Jurkat, Clone E6-1 (cell line): ENCODE results near the gene IFT81.
"Not testable (repeated sequence)": the region's sequence is repeated elsewhere in the genome, so short reads cannot be mapped to it uniquely, and the experiment has no call there.

Source experiments
- DNase-seq: peaks from one replicate; pipeline ENCODE4 v3.0.0-alpha.2; 2011; ENCODE audit warnings: low read depth, low spot score
- H3K4me3 ChIP-seq: 2 replicates; pipeline ENCODE4 v1.5.1; 2011; ENCODE audit warnings: mild to moderate bottlenecking, low read length, control low read depth, moderate library complexity

Gene IFT81

DNA sequence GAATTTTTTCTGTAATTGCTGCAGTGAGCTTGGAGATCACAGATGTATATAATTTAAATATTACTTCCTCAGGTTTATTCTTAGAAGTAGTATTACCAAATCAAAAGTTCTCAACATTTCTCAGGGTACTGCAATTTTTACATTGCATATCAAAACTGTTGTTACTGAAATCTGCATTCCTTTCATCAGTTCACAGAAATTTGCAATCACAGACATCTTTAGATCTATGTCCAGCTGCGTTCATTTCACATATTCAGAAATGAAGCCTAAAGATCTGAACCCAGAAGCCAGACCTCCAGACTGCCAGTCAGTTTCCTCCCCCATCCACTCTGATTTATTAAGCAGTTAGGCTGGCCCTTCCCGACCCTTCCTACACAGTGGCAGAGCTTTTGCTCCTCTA lies 18.2 kb upstream of the IFT81 start:
- DNase-seq, result no peak
- H3K4me3 ChIP-seq, result no peak overlapping the region

DNA sequence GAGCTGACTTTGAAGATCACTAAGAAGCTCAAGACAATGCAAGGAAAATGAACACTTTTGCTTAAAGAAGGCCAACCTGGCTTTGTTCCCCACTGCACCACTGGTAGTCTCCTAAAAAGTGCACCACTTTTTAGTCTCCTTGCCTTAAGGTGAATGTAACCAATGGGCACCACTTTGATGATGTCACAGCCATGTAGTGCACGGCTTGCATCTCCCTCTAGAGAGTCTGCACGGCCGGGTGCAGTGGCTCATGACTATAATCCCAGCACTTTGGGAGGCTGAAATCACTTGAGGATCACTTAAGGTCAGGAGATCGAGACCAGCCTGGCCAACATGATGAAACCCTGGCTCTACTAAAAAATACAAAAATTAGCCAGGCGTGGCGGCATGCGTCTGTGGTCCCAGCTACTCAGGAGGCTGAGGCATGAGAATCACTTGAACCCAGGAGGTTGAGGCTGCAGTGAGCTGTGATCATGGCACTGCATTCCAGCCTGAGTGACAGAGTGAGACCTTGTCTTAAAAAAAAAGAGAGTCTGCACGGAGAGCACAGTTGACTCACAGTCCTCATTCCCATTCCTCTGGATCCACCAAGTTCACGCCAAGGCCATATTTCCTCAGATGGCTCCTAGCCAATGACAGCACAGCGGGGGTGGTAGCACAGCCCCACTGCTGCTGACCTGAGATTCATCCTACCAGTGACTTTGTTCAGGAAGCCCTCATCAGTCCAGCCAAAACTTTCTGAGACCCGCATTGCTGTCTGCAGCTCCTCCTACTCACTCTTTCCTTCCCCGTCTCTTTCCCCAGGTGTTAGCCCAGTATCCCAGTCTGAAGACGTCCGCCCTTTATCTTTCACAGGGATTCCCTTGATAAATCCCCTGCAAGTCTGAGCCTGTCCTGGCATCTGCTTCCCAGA lies 16.5 kb upstream of the IFT81 start:
- H3K4me3 ChIP-seq, result no peak overlapping the region
- no peak for DNase-seq

DNA sequence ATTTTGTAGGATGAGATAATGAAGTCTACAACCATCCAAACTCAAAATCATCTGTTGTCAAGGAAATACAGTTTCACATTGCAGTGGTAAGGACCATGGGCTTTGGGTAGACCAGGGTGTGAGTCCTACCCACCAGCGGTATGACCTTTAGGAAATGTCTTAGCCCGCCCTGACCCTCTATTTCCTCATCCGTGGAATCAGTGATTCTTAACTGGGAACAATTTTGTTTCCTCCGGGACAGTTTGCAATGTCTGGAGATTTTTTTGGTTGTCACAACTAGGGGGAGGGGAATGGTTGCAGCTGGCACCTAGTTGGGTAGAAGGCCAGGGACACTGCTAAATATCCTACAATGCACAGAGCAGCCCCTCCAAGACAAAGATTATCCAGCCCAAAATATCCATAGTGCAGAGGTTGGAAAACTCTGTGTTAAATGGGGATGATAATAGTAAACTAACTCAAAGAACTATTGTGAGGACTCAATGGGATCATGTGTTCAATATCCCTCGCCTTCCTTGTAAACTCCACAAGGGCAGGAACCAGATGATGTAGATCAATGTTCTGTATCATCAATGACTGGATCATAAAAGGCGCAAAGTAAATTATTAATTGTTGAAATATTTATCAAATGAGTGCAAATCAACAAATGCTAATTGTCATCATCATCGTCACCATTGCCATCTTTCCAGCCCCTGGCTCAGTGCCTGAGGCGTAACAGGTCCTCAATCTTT lies 15.7 kb upstream of the IFT81 start:
- no peak for DNase-seq
- no peak overlapping the region for H3K4me3 ChIP-seq

DNA sequence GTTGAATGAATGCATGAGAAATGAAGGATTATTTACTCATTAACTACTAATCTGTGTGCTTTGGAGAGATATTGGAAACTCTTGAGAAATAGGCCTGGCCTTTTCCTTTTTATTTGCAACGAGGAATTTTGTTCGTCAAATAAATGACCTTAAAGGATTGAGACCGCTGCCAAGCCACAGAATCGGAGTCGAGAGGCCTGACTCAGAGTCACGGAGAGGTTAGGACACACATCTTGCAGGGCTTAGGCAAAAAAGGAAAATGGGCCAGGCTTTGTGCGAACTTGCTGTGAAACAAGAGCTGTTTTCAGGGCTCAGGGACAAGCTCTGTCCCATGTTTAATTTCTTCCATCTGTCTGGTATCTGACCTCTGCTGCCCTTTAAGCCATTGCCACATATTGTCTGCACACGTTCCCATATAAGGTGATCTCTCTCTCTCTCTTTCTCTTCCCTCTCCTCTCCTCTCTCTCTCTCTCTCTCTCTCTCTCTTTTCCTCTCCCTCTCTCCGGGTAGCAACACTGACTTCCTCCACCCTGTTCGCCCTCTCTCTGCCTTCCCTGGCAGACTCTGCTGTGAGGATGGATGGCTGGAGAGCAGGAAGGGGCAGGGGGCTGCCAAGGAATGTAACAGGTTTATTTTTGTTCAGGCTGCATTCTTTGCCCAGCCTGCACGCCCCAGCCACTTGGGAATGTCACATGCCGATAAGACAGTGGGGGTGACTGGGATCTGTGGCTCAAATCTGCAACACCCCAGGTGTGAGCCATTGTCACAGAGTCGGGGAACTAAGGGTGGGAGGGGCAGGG lies 14.9 kb upstream of the IFT81 start:
- DNase-seq, result no peak
- no peak overlapping the region for H3K4me3 ChIP-seq

DNA sequence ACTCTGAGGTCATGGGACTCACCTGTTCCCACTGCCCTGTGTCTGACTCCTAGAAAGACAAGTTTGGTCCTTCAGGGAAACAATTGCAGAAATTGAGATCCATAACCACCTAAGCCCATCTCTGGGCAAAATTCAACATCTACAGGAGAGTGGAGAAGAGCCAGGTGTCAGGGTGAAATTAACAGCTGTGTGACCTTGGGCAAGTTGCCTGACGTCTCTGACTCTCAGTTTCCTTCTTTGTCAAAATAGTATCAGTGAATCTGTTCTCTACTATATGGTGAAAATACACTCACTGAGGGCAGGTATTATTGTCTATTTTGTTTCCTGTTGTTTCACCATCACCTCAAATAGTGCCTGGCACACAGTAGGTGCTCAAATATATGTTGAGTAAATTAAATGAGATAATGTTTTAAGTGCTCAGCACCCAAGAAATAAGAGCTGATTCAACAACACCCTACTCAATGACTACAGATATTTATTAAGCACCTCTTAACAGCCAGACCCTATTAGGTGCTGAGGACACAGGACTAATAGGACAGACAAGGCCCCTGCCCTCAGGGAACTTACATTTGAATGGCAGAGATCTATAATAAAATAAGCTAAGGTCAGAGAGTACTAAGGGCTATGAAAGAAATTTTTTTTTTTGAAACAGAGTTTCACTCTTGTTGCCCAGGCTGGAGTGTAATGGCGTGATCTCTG lies 14.2 kb upstream of the IFT81 start:
- H3K4me3 ChIP-seq, result no peak overlapping the region
- DNase-seq, result no peak

DNA sequence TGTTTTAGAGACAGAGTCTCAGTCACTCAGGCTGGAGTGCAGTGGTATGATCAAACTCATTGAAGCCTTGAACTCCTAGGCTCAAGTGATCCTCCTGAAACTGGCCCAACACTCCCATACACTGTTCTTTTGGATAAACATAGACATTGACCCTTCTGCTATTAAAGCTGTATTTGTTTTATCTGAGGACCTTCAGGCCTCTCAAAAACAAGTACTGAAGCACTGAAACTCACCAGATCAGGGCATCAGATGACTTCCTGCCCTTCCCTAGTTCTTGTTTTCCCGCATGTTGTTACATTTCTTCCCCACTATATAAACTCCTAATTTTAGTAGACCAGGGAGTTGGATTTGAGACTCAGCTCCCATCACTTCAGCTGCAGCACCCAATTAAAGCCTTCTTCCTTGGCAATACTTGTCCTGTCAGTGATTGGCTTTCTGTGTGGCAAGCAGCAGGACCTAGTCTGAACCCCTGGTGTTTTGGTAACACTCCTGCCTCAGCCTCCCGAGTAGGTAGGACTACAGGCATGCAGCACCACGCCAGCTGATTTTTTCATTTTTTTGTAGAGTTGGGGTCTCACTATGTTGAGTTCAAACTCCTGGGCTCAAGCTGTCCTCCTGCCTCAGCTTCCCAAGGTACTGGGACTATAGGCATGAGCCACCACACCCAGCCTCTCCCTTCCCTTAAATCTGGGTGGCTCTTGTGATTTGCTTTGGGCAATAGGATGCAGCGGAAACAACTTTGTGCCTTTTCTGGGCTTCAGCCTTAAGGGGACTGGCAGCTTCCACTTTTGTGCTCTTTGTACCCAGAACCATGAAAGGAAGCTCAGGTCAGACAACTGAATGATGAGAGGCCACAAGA lies 12.5 kb upstream of the IFT81 start:
- no peak overlapping the region for H3K4me3 ChIP-seq
- no peak for DNase-seq

DNA sequence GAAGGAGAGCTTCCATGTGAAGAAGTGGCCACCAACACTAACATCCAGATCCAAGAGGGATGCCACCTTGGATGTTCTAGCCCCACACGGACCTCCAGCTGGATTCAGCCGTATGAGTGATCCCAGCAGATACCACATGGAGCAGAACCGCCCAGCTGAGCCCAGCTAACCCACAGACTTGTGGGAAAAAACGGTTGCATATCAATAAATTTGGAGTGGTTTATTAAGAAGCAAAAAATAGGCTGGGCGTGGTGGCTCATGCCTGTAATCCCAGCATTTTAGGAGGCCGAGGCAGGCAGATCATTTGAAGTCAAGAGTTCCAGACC lies 11.9 kb upstream of the IFT81 start:
- DNase-seq, result no peak
- H3K4me3 ChIP-seq, result no peak overlapping the region

DNA sequence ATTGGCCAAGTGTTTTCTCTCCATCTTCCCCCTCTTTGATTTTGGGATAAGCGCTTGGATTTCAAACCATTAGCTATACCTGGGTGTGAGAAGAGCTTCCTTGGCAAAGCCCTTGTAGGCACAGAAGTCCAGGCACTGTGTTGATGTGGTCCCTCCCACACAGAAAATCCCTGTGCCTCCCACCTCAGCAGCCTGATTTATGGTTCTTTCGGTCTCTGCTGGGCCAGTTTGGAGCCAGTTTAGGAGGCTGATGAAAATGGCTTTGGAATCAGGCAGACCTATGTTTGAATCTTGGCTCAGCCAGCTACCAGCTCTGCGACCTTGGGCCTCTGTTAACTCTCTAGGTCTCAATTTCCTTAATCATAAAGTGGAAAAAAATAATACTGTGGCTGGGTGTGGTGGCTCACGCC lies 9.6 kb upstream of the IFT81 start:
- H3K4me3 ChIP-seq, result no peak overlapping the region
- DNase-seq, result no peak

DNA sequence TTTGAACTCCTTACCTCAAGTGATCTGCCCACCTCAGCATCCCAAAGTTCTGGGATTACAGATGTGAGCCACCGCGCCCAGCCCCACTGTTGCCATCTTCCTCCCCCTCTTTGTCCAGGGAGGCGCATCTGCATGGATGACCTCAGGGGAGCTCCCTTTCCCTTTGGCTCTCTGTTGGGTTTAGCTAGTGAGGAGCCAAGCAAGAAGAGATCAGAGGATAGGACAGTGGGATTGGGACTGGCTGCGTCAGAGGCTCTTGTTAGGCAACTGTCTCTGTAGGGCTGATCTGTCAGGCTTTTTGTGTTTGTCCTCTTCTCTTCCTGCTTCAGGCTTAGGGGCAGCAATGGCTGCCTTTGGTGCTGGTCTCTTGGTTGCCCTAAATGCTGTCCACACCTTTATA lies 8.5 kb upstream of the IFT81 start:
- no peak for DNase-seq
- no peak overlapping the region for H3K4me3 ChIP-seq

DNA sequence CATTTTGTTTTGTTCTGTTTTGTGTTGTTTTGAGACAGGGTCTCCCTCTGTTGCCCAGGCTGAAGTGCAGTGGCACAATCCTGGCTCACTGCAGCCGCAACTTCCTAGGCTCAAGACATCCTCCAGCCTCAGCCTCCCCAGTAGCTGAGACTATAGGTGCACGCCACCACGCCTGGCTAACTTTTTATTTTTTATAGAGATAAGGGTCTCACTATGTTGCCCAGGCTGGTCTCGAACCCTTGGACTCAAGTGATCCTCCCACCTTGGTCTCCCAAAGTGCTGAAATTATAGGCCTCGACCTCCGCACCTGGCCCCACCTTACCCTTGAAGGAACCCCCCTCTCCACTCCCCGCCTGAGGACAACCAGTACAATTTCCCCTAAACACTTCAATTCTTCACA lies 7.5 kb upstream of the IFT81 start:
- H3K4me3 ChIP-seq, result no peak overlapping the region
- DNase-seq, result no peak

DNA sequence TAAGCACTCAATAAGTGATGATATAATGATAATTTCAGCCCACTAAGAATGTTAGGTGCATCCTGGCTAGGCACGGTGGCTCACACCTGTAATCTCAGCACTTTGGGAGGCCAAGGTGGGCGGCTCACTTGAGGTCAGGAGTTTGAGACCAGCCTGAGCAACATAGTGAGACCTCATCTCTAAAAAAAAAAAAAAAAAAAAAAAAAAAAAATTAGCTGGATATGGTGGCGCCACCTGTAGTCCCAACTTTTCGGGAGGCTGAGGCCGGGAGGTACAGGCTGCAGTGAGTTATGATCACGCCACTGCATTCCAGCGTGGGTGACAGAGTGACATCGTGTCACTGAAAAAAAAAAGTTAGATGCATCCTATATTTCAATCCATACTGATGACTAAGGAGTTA lies 6.9 kb upstream of the IFT81 start:
- DNase-seq, result not testable (repeated sequence)

DNA sequence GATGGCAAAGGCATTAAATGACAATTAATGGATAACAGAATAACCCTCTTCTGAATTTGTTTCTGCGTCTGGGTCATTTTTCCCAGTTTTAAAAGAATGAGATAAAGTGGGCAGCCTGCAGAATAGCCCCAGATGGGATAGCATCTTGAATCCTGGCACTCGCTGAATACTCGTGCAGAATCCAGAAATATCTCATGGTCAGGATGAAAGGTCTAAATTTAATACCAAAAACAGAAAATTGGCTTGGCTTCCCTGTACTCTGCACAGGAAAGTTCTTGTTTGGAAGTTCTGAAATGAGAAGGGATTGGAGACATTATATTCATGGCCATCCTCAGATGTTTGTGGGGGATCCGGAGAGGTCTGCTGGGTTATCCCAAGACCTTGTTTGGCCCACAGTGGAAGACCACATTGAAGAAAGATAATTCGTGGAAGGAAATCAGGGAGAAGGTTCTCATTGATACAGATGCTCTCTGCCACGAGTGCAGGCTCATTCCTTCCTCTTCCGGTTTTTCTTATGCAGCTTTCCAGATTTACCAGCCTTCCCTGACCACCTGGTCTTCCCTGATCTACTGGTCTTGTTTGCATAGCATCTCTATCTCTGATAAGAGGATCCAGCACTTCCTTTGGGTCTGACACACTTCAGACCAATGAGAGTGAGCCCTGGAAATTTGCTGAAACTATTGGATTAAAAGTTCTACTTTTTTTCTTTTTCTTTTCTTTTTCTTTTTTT lies 6.0 kb upstream of the IFT81 start:
- no peak for DNase-seq
- H3K4me3 ChIP-seq, result no peak overlapping the region

More for the DNA sequence above, 6.9 kb upstream of the IFT81 start:
- H3K4me3 ChIP-seq, result not testable (repeated sequence)

DNA sequence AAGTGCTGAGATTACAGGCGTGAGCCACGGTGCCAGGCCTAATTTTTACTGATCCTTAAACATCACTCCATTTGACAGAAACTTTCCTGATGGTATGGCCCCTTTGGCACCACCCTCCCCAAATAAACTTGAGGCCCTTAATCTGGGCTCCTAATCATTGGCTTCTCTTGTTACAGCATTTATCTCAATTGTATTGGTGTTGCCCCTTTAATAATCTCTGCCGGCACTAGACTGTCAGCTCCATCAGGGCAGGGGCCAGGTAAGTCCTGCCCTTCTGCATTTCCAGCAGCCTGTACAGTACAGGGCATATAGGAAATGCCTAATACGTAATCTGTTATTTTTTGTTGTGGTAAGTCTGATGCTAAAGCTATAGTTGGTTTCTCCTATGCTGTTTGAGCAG lies 1.2 kb upstream of the IFT81 start:
- no peak overlapping the region for H3K4me3 ChIP-seq
- DNase-seq, result no peak

DNA sequence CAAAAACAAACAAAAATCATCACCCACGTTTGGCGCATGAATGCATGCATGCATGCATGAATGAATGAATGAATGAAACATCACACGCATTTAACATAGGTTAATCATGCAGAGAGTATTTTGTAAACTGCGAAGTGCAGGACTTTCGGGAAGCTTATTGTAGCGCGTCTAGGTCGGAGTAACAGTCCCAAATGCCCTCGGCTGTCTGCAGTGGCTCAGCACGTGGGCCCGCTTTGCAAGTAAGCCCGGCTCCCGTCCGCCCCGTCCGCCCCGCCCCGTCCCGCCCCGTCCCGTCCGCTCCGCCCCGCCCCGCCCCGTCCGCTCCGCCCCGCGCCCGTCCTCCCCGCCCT lies 263 bp upstream of the IFT81 start:
- H3K4me3 ChIP-seq, result no peak overlapping the region
- DNase-seq, result no peak

DNA sequence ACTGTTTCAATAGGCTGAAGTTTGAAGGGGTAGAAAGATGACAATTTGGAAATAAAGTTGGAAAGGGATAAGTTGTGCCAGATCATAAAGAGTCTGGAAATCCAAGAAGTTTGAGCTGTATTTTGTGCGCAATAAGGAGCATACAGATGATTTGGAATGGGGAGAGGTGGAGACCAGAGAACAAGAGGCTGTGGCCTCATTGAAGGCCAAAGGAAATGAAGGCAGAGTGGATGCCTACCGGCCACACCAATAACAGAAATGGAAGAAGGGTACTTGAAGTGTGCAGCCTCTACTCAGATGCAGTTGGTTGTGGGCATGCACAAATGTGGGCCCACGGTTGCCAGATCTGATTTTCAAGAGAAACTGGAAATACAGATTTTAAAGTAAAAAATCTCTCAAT lies 2.4 kb downstream of the IFT81 start:
- no peak overlapping the region for H3K4me3 ChIP-seq
- no peak for DNase-seq

DNA sequence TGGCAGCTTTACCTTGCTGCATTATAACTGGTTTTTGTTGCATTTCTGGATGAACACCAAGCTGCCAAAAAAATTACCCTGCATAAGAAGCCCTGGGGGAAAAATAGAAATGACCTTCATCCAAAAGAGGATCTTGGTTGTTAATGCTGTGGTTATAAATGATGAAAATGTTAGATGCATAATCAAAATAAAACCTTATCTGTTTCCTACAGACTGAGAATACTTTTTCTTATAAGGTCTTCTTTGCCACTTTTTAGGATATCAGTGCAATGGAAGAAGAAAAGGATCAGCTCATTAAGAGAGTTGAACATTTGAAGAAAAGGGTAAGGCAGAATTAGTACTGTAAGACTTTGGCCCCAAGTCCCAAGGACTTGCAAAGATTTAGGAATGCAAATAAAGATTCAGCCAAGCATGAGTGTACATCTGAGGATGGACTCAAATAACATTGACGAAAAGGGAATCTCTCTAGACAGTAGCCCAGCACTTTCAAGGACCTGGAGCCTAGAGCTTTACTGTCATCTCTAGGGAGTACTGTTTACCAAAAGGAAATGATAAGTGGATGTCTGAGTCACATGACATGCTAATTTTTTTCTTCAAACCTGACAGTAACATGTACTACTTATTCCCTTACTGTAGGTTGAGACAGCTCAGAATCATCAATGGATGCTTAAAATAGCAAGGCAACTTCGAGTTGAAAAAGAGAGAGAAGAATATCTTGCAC lies 10.7 kb downstream of the IFT81 start:
- H3K4me3 ChIP-seq, result no peak overlapping the region
- no peak for DNase-seq

DNA sequence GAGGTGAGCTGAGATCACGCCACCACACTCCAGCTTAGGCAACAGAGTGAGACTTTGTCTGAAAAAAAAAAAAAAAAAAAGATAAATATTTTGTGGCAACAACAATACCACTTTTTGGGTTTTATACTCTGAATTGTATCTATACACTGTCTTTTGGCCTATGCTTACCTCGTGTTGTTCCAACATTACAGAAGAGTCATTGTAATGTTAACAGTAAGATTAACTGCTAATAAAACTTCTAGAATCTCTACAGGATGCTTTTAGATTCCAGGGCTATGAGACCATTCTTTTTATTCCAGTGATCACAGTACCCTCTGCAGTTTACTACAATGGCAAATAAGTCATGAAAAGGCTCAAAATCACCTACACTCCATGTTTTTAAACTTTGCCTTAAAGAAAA lies 11.6 kb downstream of the IFT81 start:
- DNase-seq, result no peak
- no peak overlapping the region for H3K4me3 ChIP-seq
